Cardiac septum (tissue), 1 donor: ENCODE measurements around the gene CHFR. TPM values are rescaled to one million over a fixed set of nuclear protein-coding genes. Genes with fewer than 3 reads are reported as not detected.

Experiments used
- DNase-seq: peaks from one replicate; pipeline ENCODE4 v3.0.0-alpha.2; 2020; ENCODE audit warnings: low spot score
- intact Hi-C: fragments of 100-400 bp; cut with DNase I; formaldehyde crosslinking; loops from one replicate; pipeline ENCODE4 v1.14.0; 2022
- total RNA-seq: library from RNA; stranded (reverse); fragmentation: NEBNext Ultra II Directional; extraction: Animal tissue kit (Norgen Biotek cat#: 25700); gene quantifications from one replicate; pipeline ENCODE4 v1.2.1, GENCODE V29; 2021
- donor health status: DM: no; HTN: no; CAD: no.

Gene CHFR
- total RNA-seq, 1 donor from 2014 or later = 22.5 TPM

DNA sequence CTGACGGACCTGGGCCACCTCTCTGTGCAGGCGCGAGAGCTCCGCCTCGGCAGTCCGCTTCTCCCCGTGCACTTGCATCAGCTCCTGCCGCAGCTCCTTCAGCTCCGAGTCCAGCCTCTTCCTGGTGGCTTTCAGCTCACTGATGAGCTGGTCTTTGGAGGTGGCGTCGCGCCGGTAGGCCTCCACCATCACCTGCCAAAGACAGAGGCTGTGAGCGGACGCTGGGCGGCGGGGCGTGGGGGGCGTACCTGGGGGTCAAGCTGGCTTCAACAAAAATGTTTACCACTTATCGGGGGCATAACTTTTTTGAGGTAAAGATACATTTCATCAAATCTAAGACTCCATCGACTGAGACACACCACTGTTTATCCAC lies 98.3 kb downstream of the CHFR start:
- no peak for DNase-seq
- intact Hi-C loops = no loop called here

DNA sequence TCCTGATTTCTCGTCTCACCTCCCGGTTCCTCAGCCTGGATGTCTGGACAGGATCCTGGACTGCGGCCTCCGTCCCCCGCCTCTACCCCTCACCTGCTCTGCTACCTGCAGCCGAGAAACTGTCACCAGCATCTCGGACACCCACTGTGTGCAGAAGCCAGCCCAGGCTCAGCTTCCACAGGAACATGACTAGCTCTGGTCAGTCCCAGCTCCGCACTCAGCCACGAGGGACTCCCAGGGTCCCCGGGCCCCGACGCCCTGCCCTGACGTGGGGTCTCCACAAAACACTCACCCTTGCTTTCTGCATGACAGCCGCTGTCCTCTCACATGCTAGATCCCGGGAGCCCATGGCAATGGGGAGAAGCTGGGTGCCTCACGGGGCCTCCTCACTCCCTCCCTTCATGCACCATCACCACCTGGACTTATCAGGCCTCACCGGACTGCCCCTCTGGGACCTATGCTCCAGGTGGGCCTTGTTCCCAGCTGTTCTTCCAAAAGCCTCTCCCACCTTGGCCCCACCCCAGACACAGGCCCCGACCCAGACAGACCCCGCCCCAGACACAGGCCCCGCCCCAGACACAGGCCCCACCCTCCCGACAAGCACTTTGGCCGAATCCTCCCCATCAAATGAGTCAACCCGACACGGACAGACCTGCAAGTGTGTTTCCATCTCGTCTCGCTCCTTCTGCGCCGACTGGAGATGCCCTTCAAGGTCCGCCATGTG lies 98.9 kb downstream of the CHFR start:
- no peak for DNase-seq
- intact Hi-C loops = no loop called here

DNA sequence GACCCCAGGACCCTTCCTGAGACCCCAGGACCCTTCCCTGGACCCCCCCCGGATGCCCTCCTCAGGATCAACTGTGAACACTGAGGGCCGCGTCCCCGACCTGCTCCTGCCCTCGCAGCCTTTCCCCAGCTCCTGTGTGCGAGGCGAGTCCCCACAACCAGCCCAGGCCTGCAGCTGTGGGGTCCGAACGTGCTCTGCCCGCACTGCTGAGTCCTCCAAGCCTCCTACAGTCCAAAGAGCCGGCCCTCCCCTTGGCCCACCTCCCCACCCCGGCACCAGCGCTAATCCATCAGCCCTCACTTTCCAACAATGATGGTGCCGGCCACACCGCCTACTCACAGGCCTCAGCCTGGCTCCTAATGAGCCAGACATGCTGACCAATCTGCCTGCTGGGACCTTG lies 99.5 kb downstream of the CHFR start:
- no peak for DNase-seq
- intact Hi-C loops = no loop called here

DNA sequence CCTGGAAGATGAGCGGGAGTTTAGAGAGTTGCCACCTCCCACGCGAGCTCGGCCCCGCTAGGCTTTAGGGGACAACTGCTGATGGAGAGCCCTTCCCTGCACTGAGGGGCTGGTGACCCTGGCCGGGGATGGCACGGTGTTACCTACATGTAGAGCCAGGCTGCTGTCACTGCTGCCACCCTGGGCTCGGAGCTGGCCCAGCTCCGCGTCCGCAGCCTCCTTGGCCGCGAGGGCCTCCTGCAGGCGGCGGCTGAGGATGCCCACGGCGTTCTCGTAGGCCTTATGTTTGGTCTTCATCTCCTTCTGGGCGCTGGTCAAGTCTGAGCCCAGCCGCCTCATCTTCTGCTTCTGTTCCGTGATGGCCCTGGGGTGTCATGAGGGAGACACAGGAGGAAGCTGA lies 101.2 kb downstream of the CHFR start:
- no peak for DNase-seq
- intact Hi-C loops = no loop called here

DNA sequence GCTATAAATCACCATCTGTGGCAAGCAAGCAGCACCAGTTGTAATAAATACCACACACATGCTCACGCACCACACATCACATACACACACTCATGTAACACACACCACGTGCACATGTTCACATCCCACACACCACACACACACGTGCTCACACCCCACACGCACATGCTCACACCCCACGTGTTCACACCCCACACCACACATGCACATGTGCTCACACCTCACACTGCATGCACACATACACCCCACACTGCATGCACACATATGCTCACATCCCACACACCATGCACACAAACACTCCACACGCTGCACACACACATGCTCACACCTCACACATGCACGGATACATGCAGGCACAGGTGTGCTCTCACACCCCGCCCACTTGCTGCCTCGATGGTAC lies 102.8 kb downstream of the CHFR start:
- intact Hi-C loops = no loop called here
- no peak for DNase-seq

DNA sequence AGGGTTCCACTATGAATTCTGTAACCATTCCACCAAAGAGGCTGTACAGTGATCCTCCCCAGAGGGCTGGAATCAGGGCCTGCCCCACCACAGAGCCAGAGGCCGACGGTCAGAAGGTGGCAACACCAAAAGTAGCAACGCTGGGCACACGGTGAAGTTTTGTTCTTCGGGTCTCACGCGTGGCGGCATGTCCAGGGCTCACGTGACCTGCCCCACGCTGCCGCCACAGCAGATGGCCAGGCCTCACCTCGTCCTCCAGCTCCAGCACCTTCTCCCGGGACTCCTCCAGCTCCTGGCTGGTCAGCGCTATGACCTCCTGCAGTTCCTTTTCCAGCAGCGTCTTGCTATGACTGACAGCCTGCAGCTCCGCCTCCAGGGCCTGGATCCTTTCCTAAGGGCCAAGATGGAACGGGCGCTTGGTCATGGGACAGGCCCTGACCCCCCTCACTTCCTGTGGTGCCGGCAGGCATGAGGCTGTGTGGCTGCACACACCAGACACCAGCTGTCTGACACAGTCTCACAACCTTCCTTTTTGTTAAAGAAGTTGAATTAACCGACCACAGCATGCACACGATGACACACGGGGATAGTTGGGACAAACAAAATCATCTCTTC lies 103.4 kb downstream of the CHFR start:
- DNase-seq = no peak
- intact Hi-C loops = no loop called here

Other genes starting within 250 kb of the CHFR start
- 12.1 TPM for gene POLE, start 200.3 kb downstream of the CHFR start, total RNA-seq
- 36.5 TPM for gene PXMP2, start 200.0 kb downstream of the CHFR start, total RNA-seq
- gene PGAM5, start 176.8 kb downstream of the CHFR start, total RNA-seq = 26.1 TPM
- 31.4 TPM for gene ANKLE2, start 125.8 kb downstream of the CHFR start, total RNA-seq
- 50.1 TPM for gene GOLGA3, start 58.7 kb downstream of the CHFR start, total RNA-seq
- gene ZNF605, start 68.7 kb upstream of the CHFR start, total RNA-seq = 12.6 TPM
- gene ZNF26, start 98.8 kb upstream of the CHFR start, total RNA-seq = 4.4 TPM
- gene ZNF84, start 149.9 kb upstream of the CHFR start, total RNA-seq = 19.1 TPM
- 8.4 TPM for gene ZNF140, start 193.3 kb upstream of the CHFR start, total RNA-seq
- gene ZNF891, start 242.7 kb upstream of the CHFR start, total RNA-seq = 1.1 TPM
- 8.0 TPM for gene ZNF10, start 243.0 kb upstream of the CHFR start, total RNA-seq